ENCODE data around the gene PRPF4.

- TF ChIP-seq EP300 (IDR thresholded peaks at IDR 0.05): no peak
- TF ChIP-seq CTCF (IDR thresholded peaks at IDR 0.05): no peak
These were observed 27.8 kb upstream of the PRPF4 start for GRCh38 chr9:113247640-113248039.

Data from stomach (tissue), 4 donors.